Astrocyte of the spinal cord (primary cell): ENCODE measurements around the gene UNC5CL.
"Not testable (repeated sequence)": the region's sequence is repeated elsewhere in the genome, so short reads cannot be mapped to it uniquely, and the experiment has no call there.

Source experiments
- DNase-seq: peaks from one replicate; pipeline ENCODE4 v3.0.0; 2011; ENCODE audit warnings: low read depth, low spot score
- H3K4me3 ChIP-seq: 2 replicates; pipeline ENCODE4 v1.5.1; 2011; ENCODE audit warnings: low read depth, mild to moderate bottlenecking, low read length, moderate library complexity
- in situ Hi-C: cut with HindIII; loops from 2 replicates; pipeline ENCODE4 v1.10.0; 2017; ENCODE audit warnings: low sequenced_read_pairs
- TF ChIP-seq, protein P1 (sequence below): IDR thresholded peaks from 2 replicates; pipeline ENCODE4 v1.5.1; 2012; ENCODE audit warnings: low read depth, mild to moderate bottlenecking, low read length, inconsistent platforms

UNC5CL gene

GRCh38 chr6:41011673-41012072 is 27.3 kb downstream of the UNC5CL start:
- H3K4me3 ChIP-seq, result no peak overlapping the region
- DNase-seq, result no peak
- in situ Hi-C loops, result no loop called here
- TF ChIP-seq, protein P1, sequence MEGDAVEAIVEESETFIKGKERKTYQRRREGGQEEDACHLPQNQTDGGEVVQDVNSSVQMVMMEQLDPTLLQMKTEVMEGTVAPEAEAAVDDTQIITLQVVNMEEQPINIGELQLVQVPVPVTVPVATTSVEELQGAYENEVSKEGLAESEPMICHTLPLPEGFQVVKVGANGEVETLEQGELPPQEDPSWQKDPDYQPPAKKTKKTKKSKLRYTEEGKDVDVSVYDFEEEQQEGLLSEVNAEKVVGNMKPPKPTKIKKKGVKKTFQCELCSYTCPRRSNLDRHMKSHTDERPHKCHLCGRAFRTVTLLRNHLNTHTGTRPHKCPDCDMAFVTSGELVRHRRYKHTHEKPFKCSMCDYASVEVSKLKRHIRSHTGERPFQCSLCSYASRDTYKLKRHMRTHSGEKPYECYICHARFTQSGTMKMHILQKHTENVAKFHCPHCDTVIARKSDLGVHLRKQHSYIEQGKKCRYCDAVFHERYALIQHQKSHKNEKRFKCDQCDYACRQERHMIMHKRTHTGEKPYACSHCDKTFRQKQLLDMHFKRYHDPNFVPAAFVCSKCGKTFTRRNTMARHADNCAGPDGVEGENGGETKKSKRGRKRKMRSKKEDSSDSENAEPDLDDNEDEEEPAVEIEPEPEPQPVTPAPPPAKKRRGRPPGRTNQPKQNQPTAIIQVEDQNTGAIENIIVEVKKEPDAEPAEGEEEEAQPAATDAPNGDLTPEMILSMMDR, result no peak

DNA sequence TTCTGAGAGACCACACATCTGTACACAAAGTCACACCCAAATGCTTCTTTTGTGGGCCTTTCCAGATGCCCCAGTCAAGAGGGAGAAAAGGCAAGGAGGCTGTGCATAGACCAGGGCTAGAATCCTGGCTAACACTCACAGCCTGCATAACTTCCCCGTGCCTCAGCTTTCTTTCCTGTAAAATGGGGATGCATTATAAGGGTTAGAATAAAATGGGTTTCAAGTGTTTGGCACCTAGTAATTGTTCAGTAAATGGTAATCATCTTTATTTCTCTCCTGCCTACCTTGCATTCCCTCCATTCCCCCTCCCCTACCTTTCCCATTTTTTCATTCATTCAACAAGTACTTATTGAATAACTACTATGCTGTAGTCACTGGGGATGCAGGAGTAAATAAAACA is 29.4 kb downstream of the UNC5CL start:
- DNase-seq, result no peak
- in situ Hi-C loops, result no loop called here
- TF ChIP-seq, protein P1, result no peak
- H3K4me3 ChIP-seq, result no peak overlapping the region

DNA sequence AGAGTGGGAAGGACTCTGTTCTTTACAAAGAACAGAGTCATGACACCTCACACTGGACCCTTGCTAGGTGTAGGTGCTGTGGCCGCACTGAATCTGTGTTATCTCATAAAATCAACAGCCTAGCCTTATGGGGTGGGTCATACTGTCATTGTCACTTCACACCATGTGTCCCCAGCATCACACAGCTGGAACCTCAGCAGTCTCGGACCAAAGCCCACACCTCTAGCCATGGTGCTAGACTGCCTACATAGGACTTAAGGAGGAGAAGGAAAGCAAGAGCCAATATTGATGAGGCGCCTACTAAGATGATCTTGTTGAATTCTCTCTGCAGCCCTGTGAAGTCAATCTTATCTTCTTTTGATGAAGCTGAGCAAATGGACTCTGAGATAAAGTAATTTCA is 31.0 kb downstream of the UNC5CL start:
- DNase-seq, result no peak
- TF ChIP-seq, protein P1, result no peak
- in situ Hi-C loops, result no loop called here
- H3K4me3 ChIP-seq, result no peak overlapping the region

GRCh38 chr6:41006980-41007379 is 32.0 kb downstream of the UNC5CL start:
- in situ Hi-C loops, DNase-seq, H3K4me3 ChIP-seq: not testable (repeated sequence)

- in situ Hi-C loops, H3K4me3 ChIP-seq: not testable (repeated sequence)
- TF ChIP-seq, protein P1, result peak; percentile 55
- DNase-seq, result peak; percentile 54
Observed at GRCh38 chr6:41006217-41006616, 32.8 kb downstream of the UNC5CL start.

DNA sequence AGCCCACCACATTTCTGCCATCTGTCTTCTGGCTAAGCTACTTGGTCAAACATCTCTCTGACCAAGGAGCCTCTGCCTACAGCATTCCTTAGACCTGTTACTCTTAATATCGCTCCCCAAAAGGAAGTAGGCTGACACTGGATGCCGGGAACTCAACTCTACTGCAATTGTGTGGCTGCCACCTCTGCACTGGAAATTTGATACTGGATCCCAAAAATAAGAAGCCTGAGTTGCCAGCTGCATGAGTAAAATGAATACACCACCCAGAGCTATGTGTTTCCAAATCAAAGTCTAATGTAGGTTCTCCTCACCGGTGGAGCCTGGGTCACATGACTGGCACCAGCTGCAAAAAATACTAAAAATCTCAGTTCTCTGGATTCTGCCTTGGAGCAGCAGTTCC is 36.9 kb downstream of the UNC5CL start:
- TF ChIP-seq, protein P1, result no peak
- no peak overlapping the region for H3K4me3 ChIP-seq
- in situ Hi-C loops, result no loop called here
- no peak for DNase-seq

DNA sequence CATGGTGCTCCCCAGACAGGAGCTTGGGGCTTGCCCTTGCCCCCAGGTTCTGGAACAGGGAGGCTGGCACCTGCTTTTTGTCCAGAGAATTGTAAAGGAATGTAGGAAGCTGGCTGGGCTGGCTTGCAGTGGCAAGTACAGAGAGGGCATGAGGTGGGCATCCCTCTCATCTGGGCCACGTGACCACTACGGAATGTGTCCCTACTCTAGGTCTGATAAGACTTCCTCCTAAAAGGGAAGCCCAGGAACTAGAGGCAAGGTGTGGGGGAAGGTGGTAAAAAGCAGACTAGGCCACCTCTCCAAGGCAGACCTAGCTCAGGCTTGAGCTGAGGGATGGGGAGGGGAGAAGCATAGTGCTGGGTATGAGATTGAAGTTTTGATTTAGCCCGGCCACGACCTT is 38.8 kb downstream of the UNC5CL start:
- TF ChIP-seq, protein P1, result no peak
- no peak overlapping the region for H3K4me3 ChIP-seq
- no peak for DNase-seq
- in situ Hi-C loops, result no loop called here
